ENCODE data around the gene CNTN4.

GRCh38 chr3:2938711-2939110 lies 840.0 kb downstream of the CNTN4 start:
- no peak for TF ChIP-seq POLR2A (IDR thresholded peaks at IDR 0.05)
- TF ChIP-seq CTCF (IDR thresholded peaks at IDR 0.05): no peak

All from ovary (tissue), 3 donors.